Measurements from ENCODE around the gene PLCE1.

DNA sequence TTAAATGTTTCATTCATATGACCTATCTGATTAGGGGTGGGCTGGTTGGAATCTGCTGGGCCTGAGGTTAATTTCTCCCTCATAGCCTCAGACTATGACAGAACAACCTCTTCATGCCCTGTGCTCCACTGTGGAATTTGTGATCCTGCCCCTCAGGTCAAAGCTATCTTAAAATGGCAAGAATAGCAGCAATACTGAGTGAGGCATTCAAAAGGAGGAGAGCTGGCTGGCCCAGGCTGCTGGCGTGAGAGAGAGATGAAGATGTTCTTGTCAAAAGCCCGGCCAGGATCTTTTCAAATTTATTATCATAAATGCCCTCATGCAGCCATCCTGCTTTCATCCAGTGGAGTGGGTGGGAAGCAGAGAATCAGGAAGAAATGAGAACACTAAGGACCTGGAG is 41.8 kb upstream of the PLCE1 start:
- TF ChIP-seq, protein P1, sequence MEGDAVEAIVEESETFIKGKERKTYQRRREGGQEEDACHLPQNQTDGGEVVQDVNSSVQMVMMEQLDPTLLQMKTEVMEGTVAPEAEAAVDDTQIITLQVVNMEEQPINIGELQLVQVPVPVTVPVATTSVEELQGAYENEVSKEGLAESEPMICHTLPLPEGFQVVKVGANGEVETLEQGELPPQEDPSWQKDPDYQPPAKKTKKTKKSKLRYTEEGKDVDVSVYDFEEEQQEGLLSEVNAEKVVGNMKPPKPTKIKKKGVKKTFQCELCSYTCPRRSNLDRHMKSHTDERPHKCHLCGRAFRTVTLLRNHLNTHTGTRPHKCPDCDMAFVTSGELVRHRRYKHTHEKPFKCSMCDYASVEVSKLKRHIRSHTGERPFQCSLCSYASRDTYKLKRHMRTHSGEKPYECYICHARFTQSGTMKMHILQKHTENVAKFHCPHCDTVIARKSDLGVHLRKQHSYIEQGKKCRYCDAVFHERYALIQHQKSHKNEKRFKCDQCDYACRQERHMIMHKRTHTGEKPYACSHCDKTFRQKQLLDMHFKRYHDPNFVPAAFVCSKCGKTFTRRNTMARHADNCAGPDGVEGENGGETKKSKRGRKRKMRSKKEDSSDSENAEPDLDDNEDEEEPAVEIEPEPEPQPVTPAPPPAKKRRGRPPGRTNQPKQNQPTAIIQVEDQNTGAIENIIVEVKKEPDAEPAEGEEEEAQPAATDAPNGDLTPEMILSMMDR (IDR thresholded peaks at IDR 0.05), result no peak
- TF ChIP-seq POLR2A (IDR thresholded peaks at IDR 0.05), result no peak
